Stimulated activated memory B cell treated with anti-CD40 and anti-IgM and Interleukin-4, amounts not matched to agents 10 μg/mL and 1 μg/mL and 100 μg/mL, for 72 hours (primary cell): ENCODE measurements around the gene AP1S2.
"Not testable (repeated sequence)": the region's sequence is repeated elsewhere in the genome, so short reads cannot be mapped to it uniquely, and the experiment has no call there.

ENCODE experiments used
- ATAC-seq: fragments of 150-1000 bp; cut with Tn5 transposase; 2 replicates; pipeline ENCODE4 v1.10.0; 2021
- H3K27ac Mint-ChIP-seq: one replicate; pipeline ENCODE4 v1.8.0; 2022; ENCODE audit warnings: mild to moderate bottlenecking, mixed read lengths
- H3K27me3 Mint-ChIP-seq: one replicate; pipeline ENCODE4 v1.8.0; 2022; ENCODE audit warnings: mixed read lengths
- H3K36me3 Mint-ChIP-seq: one replicate; pipeline ENCODE4 v1.8.0; 2022; ENCODE audit warnings: mixed read lengths
- H3K4me1 Mint-ChIP-seq: one replicate; pipeline ENCODE4 v1.8.0; 2022; ENCODE audit warnings: mixed read lengths
- H3K4me3 Mint-ChIP-seq: one replicate; pipeline ENCODE4 v1.8.0; 2022; ENCODE audit warnings: mild to moderate bottlenecking, moderate library complexity, mixed read lengths
- H3K9me3 Mint-ChIP-seq: one replicate; pipeline ENCODE4 v1.8.0; 2022; ENCODE audit warnings: mixed read lengths

Gene AP1S2

DNA sequence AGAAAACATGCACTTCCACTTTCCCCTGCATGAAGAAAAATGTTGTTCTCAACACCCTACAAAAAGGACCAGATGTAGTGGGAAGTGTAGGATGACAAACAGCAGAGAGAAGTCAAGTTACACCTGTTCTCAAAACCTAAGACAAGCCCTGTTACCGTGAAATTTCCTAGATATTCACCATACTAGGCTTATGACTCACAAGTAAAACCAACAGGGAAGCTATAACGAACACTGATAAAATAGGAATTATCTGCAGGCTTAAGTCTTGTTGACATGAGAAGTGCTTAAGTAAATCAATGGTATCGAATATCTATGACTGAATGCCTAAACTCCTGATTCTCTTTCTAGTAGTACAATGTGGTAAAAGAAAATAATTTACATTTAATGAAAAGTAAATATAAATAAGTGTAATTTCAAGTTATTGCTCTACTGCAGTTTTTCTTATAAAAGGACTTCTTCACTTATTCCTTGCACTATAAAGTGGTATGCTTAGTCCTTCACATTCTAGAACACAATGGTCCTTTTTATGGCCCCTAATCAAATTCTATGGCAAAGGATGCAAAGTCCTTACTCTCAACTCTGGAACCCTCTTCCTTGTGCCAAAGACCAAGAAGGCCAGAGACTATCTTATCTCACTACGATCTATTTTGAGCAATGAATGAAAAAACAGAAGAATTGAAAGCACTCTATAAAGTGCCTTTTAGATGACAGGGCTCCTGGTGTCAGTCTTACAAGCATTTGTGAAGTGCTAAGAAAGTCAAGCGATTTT, 19.6 kb downstream of the AP1S2 start:
- ATAC-seq: no peak
- H3K27me3 Mint-ChIP-seq: no peaks in the 10 kb centered on the region
- no peaks in the 10 kb centered on the region for H3K9me3 Mint-ChIP-seq
- H3K4me3 Mint-ChIP-seq: no peak overlapping the region
- H3K27ac Mint-ChIP-seq: peak overlapping the region; percentile 14
- H3K36me3 Mint-ChIP-seq: peaks cover 5% of the 10 kb centered on the region
- peaks cover 11% of the 10 kb centered on the region for H3K4me1 Mint-ChIP-seq

- no peak for ATAC-seq
- Mint-ChIP-seq H3K27me3 (no peaks in the 10 kb centered on the region), H3K27ac (peak overlapping the region; percentile 14), H3K9me3 (no peaks in the 10 kb centered on the region), H3K4me1 (peaks cover 19% of the 10 kb centered on the region), H3K4me3 (no peak overlapping the region), H3K36me3 (peaks cover 5% of the 10 kb centered on the region)
Measured at GRCh38 chrX:15834053-15834452, 20.6 kb downstream of the AP1S2 start.

DNA sequence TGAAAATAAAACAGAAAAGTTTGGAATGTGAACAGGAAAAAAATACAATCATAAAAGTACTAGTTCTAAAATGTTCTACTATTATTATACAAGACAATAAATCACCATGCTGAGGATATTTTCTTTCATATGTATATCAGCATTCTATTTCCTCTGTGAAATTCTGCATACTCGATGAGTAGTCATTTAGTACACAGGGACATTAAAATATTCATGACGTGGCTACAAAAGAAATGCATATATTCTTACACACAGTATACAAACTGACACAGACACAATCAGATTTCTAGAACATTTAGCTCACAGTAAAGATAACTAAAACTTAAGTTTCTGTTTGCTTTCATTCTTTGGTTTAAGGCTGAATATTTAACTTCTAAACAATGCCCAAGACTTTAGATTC, 23.3 kb downstream of the AP1S2 start:
- ATAC-seq, H3K9me3 Mint-ChIP-seq, H3K27me3 Mint-ChIP-seq, H3K36me3 Mint-ChIP-seq, H3K27ac Mint-ChIP-seq, H3K4me3 Mint-ChIP-seq: not testable (repeated sequence)
- peaks cover 19% of the 10 kb centered on the region for H3K4me1 Mint-ChIP-seq

DNA sequence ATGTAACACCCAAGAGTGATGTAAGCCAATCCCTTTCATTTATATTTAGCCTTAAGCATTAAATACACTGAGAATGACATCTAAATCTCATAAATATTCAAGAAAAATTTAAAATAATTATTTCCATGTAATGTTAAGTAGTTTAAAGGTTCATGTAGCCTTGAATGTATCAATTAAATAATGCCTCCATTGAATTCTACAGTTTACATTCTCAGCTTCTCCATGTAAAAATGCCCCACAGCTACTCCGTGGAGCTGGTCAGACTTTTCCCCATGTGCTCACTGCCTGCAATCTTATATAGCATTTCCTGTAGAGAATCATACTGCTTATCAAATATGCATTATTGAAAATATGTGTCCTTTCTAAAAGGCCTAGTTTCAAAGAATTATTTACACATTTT, 25.4 kb downstream of the AP1S2 start:
- no peak for ATAC-seq
- peaks cover 18% of the 10 kb centered on the region for H3K4me1 Mint-ChIP-seq
- peak overlapping the region; percentile 62 for H3K27ac Mint-ChIP-seq
- no peaks in the 10 kb centered on the region for H3K9me3 Mint-ChIP-seq
- no peaks in the 10 kb centered on the region for H3K27me3 Mint-ChIP-seq
- peaks cover 5% of the 10 kb centered on the region for H3K36me3 Mint-ChIP-seq
- no peak overlapping the region for H3K4me3 Mint-ChIP-seq

DNA sequence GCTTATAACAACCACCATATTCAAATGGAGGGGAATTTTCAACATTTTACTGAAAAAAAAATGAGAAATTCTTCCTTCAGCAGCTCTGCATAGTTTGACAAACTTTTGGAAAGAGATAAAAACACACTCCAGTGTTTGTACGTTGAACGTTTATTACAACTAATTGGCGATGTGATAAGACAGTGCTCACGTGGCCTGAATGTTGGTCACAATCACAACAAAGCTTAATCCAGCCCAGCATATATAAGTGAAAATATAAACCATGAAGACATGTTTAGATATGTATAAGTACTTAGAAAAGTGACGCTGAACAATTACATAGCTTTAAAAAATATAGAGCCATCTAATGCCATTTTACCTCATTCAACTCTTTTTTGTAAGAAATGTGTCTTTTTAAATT, 28.7 kb downstream of the AP1S2 start:
- Mint-ChIP-seq H3K4me3 (no peak overlapping the region), H3K27ac (no peak overlapping the region), H3K36me3 (peaks cover 13% of the 10 kb centered on the region), H3K9me3 (no peaks in the 10 kb centered on the region), H3K27me3 (no peaks in the 10 kb centered on the region), H3K4me1 (peaks cover 8% of the 10 kb centered on the region)
- ATAC-seq: no peak

- H3K9me3 Mint-ChIP-seq: no peaks in the 10 kb centered on the region
- peaks cover 23% of the 10 kb centered on the region for H3K36me3 Mint-ChIP-seq
- no peak overlapping the region for H3K27ac Mint-ChIP-seq
- no peak overlapping the region for H3K4me3 Mint-ChIP-seq
- ATAC-seq: no peak
- H3K27me3 Mint-ChIP-seq: no peaks in the 10 kb centered on the region
- no peaks in the 10 kb centered on the region for H3K4me1 Mint-ChIP-seq
Measured at GRCh38 chrX:15822922-15823321, 31.7 kb downstream of the AP1S2 start.

GRCh38 chrX:15820106-15821073, 34.2 kb downstream of the AP1S2 start:
- no peak for ATAC-seq
- no peak overlapping the region for H3K4me3 Mint-ChIP-seq
- H3K27ac Mint-ChIP-seq: no peak overlapping the region
- no peaks in the 10 kb centered on the region for H3K4me1 Mint-ChIP-seq
- no peaks in the 10 kb centered on the region for H3K27me3 Mint-ChIP-seq
- no peaks in the 10 kb centered on the region for H3K9me3 Mint-ChIP-seq
- peaks cover 26% of the 10 kb centered on the region for H3K36me3 Mint-ChIP-seq

GRCh38 chrX:15816886-15817285, 37.7 kb downstream of the AP1S2 start:
- peaks cover 15% of the 10 kb centered on the region for H3K36me3 Mint-ChIP-seq
- H3K27ac Mint-ChIP-seq: no peak overlapping the region
- no peaks in the 10 kb centered on the region for H3K27me3 Mint-ChIP-seq
- no peaks in the 10 kb centered on the region for H3K9me3 Mint-ChIP-seq
- no peak overlapping the region for H3K4me3 Mint-ChIP-seq
- no peak for ATAC-seq
- no peaks in the 10 kb centered on the region for H3K4me1 Mint-ChIP-seq

DNA sequence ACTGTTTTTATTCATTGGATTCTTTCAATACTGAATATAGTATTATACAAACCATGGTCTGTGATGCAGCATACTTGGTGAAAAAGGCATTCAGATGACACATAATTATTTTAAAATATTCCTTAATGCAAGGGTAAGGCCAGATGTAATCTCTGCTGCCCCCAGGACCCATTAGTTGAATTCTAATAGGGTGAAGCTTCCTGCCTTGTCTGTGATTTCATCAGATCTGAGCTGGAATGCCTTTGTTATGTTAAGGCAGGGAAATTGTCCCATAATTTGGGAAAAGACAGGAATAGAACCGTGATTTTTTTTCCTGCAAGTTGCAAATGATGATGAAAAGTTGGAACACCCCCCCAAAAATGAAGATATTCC, 38.2 kb downstream of the AP1S2 start:
- no peak for ATAC-seq
- H3K4me3 Mint-ChIP-seq: no peak overlapping the region
- H3K36me3 Mint-ChIP-seq: peaks cover 15% of the 10 kb centered on the region
- no peak overlapping the region for H3K27ac Mint-ChIP-seq
- H3K27me3 Mint-ChIP-seq: no peaks in the 10 kb centered on the region
- no peaks in the 10 kb centered on the region for H3K4me1 Mint-ChIP-seq
- no peaks in the 10 kb centered on the region for H3K9me3 Mint-ChIP-seq

GRCh38 chrX:15815779-15816437, 38.7 kb downstream of the AP1S2 start:
- Mint-ChIP-seq H3K27me3 (no peaks in the 10 kb centered on the region), H3K27ac (no peak overlapping the region), H3K4me1 (no peaks in the 10 kb centered on the region), H3K9me3 (no peaks in the 10 kb centered on the region), H3K36me3 (peaks cover 13% of the 10 kb centered on the region), H3K4me3 (no peak overlapping the region)
- ATAC-seq: no peak

- H3K4me1 Mint-ChIP-seq: no peaks in the 10 kb centered on the region
- H3K9me3 Mint-ChIP-seq: no peaks in the 10 kb centered on the region
- no peaks in the 10 kb centered on the region for H3K27me3 Mint-ChIP-seq
- H3K27ac Mint-ChIP-seq: no peak overlapping the region
- H3K36me3 Mint-ChIP-seq: peaks cover 7% of the 10 kb centered on the region
- no peak overlapping the region for H3K4me3 Mint-ChIP-seq
- no peak for ATAC-seq
Measured at GRCh38 chrX:15814771-15815365, 39.7 kb downstream of the AP1S2 start.

DNA sequence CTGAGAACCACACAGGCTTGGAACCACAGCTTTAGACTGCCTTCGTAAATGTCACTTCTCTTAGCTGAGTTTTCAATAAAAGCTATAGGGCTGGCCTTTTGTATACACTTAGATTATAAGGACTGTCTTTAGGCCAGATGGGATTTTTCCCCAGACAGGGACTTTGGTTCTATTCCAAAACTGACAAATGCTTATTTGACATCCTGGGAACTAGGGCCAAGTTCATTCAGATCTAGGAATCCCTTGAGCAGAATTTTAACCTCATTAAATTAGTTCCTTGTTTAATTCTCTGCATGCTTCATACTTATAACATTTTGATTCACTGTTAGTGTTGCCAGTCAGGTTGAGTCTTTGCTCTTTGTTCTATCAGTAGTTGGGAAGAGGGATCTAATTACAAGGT, 41.2 kb downstream of the AP1S2 start:
- ATAC-seq: no peak
- no peaks in the 10 kb centered on the region for H3K27me3 Mint-ChIP-seq
- no peak overlapping the region for H3K27ac Mint-ChIP-seq
- H3K4me1 Mint-ChIP-seq: no peaks in the 10 kb centered on the region
- H3K9me3 Mint-ChIP-seq: no peaks in the 10 kb centered on the region
- H3K4me3 Mint-ChIP-seq: no peak overlapping the region
- H3K36me3 Mint-ChIP-seq: peaks cover 7% of the 10 kb centered on the region

GRCh38 chrX:15812192-15812938, 42.2 kb downstream of the AP1S2 start:
- Mint-ChIP-seq H3K4me1 (no peaks in the 10 kb centered on the region), H3K27me3 (no peaks in the 10 kb centered on the region), H3K9me3 (no peaks in the 10 kb centered on the region), H3K27ac (no peak overlapping the region), H3K36me3 (no peaks in the 10 kb centered on the region), H3K4me3 (no peak overlapping the region)
- ATAC-seq: no peak

DNA sequence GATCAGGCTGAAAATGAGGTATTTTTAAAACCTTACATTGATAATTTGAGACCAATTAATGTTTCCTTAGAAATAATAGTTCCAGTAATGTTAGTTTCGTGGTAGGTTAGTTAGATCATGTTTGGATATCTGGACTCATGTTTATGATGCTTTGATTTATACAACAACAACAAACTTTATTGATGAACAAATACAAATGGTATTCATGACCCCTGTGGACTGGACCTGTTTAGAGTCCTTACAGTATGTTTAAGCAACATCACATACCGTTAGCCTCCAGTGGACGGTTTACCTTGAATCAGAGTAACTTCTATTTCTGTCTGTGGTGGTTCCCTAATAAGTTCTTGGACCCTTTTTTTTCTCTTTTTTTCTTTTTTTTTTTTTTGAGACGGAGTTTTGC, 46.4 kb downstream of the AP1S2 start:
- Mint-ChIP-seq H3K9me3 (no peaks in the 10 kb centered on the region), H3K4me1 (no peaks in the 10 kb centered on the region), H3K27me3 (no peaks in the 10 kb centered on the region), H3K36me3 (peaks cover 20% of the 10 kb centered on the region), H3K27ac (no peak overlapping the region), H3K4me3 (no peak overlapping the region)
- ATAC-seq: no peak
